ENCODE results near the gene NR5A2.

NR5A2 gene

DNA sequence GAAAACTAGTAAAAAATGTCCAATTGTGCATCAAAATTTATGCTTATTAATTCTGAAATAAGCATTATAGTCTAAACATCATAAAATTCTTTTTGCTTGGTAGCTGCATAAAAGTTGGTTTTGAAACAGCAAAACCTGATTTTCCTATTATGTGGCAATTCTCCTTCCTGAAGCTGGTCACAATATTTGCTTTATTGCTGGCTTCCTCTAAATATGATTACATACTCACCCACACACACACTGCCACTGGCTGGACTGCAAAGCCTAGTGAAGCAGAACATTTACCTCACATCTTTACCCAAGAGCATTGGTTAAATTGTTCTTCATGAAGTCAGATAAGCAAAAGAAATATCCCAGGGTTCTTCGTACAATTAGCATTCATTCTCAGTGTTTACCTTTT is 103.0 kb downstream of the NR5A2 start:
- DNase-seq = no peak

DNA sequence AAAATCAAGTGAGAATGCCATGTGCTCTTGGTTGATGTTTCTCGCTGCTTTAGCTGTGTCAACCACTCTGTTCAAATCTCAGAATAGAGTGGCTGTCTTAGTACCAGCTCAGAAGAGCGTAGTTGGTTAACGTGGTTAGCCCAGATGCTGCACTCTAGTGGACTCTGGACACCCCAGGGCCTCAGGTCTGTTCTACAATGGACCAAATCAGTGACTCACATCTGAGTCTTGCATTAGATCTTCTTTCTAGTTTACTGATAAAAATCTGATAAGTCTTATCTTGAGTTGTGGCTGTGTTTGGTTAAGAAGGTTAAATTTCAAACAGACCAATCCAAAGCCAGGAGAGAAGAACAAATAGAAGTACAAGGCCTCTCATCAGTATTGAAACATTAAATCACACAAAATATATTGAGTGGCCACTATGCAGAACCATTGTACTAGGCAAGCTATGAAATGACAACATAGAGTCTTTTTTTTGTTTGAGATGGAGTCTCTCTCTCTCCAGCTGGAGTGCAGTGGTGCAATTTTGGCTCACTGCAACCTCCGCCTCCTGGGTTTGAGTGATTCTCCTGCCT is 104.1 kb downstream of the NR5A2 start:
- no peak for DNase-seq

DNA sequence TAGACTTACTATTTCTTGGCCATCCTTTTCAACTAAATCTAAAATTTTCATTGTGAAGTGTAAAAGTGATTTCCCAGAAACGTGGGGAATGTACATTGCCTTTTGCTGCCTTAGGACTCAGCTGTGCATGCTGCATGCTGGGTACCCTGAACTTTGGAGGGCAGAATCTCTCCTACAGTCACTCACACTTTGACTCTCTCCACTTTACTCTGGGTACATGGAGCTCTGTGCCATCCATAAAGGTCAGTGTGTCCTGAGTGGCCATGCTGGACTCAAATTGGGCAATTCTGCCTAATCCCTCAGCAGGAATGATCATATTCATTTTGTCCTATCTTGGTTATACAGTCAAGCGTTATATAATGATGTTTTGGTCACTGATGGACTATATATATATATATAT is 105.6 kb downstream of the NR5A2 start:
- no peak for DNase-seq

DNA sequence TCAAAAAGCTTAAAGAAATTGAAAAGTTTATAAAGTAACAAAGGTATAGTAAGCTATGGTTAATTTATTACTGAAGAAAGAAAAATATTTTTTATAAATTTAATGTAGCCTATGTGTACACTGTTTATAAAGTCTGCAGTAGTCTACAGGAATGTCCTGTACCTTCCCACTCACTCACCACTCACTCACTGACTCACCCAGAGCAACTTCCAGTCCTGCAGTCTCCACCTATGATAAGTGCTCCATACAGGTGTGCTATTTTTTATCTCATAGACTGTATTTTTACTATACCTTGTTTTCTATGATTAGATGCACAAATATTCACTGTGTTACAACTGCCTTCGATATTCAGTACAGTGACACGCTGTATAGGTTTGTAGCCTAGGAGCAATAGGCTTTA is 106.6 kb downstream of the NR5A2 start:
- DNase-seq = no peak

GRCh38 chr1:200136384-200136783 is 108.9 kb downstream of the NR5A2 start:
- no peak for DNase-seq

- DNase-seq = no peak
Measured at GRCh38 chr1:200139661-200140250, 112.2 kb downstream of the NR5A2 start.

DNA sequence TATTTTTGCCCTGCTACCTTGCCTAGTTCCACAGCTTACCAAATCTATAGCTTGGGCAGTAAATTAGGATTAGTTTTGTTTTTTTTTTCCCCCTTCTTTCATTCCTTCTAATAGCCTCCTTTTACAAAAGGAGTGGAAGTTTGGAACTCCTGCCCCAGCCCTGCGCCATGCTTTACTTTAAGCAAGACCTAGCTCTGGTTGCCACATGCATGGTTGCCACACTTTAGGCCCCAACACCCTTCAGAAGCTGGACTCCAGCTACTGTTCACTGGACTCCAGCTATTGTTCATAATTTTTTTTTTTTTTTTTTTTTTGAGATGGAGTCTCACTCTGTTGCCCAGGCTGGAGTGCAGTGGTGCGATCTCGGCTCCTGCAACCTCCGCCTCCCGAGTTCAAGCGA is 115.8 kb downstream of the NR5A2 start:
- no peak for DNase-seq

DNA sequence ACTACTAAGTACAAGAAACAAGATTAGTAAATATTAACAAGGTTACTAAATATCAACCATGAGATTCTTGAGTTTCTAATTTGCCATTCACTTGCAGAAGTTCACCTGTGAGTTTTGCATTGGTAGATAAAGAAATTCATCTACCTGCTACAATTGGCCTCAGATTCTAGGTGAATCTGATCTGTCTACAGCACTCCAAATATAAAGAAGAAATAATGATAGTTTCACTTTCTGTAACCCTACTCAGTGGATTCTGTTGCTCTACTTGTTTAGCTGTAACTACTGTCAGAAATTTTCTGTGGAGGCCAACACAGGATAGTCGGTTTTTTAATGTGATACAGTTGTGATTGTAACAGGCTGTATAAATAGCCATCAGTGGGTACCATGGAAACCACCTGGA is 118.6 kb downstream of the NR5A2 start:
- no peak for DNase-seq

- DNase-seq = no peak
Measured at GRCh38 chr1:200147094-200147493, 119.6 kb downstream of the NR5A2 start.

GRCh38 chr1:200147742-200148141 is 120.2 kb downstream of the NR5A2 start:
- DNase-seq = no peak

- DNase-seq = no peak
Measured at GRCh38 chr1:200150006-200150405, 122.5 kb downstream of the NR5A2 start.

DNA sequence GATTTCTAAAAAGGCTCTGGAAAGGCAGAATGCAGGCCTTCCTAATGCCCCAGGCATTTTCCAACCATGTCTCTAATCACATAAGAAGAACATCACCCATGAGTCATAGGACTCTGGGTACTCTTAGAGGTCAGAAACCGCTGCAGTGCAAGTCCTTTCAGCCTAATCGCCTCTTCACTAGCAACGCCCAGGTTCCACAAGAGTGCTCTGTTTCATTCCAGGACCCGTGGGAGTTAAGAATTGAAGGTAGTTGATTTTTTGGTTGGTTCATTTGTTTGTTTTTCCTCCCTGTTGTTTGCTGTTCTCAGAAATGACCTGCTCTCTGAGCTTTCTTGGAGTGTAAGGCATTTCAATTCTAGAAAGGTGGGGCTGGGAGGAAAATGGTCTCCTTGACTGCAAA is 123.2 kb downstream of the NR5A2 start:
- DNase-seq = no peak

- DNase-seq = no peak
Measured at GRCh38 chr1:200152336-200152735, 124.8 kb downstream of the NR5A2 start.

- DNase-seq = peak; percentile 48
Measured at GRCh38 chr1:200153277-200154055, 126.0 kb downstream of the NR5A2 start.

DNA sequence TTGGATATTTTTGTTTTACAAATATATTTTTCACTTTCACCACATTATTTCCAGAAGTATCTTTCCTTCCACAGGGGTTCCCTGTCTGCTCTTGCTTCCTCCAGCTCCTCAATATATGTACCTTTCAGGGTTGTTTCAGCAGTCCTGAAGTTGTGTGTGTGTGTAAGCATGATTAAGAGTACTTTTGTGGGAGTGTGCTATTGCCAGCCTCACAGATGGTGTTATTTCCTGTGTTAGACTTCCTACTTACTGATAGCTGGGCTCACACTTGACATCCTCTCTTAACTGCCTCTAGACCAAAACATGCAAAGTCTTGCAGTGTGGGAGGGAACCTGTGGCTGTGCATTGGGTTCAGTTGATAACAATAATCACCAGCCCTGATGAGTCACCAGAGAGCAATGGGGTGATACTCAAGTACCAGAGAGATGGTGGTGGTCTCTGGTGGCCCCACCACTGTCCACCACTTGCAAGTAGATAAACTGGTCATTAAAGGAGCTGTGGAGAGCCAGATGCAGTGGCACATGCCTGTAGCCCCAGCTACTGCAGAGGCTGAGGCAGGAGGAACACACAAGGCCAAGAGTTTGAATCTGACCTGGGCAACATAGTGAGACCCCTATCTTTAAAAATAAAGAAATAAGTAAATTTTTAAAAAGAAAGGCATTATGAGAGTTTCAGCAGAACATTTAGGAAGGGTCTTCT is 126.7 kb downstream of the NR5A2 start:
- DNase-seq = peak; percentile 28

DNA sequence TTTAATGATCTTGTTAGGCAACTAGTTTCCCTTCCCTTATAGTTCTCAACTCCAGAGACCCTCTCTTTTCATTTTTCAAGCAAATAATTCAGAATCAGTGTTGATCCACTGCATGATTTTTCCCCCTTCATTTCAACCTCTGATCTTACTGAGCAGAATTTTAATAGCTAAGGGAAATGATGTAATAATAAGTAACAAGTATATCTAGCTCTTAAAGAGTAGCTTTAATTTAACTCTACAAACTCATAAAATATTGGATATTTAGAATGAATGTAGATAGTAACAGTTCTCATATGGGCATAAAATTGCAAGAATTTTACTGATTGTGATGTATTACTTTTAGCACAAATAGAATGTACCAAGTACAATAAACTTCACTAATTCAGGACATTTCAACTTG is 130.2 kb downstream of the NR5A2 start:
- no peak for DNase-seq

DNA sequence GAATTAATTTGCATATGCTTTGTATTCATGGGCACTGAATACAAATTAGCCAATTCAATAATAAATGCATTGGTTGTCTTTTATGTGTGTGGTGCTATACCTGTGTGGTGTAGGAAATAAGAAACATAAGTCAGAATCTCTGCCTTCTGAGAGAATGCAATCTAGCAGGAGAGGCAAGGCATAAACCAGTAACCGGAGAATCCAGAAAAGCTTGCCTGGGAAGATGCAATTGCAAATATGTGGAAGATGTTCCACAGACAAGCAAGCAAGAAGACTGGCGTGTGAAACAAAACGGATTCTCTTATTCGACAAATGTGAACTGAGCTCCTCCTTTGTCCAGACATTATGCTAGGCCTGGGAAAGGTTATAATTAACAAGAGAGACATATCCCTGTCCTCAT is 134.3 kb downstream of the NR5A2 start:
- no peak for DNase-seq

- DNase-seq = no peak
Measured at GRCh38 chr1:200162258-200162657, 134.7 kb downstream of the NR5A2 start.

DNA sequence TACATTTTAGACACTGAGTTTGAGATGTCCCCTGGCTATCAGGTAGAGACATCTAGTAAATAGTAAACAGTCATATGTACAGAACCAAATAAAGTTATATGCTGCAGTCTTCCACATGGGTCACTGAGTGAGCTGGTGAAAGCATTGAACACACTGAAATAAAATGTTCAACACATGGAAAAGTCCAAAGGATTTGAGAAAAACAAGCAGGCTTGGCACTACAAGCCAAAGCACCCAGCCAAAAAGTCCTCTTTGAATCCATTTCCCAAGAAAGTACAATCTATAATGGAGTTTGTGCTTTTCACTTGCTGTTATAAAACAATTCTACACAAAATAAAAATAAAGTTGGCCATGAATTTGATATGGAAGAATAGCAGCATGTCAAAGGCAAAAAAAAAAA is 135.4 kb downstream of the NR5A2 start:
- DNase-seq = no peak

DNA sequence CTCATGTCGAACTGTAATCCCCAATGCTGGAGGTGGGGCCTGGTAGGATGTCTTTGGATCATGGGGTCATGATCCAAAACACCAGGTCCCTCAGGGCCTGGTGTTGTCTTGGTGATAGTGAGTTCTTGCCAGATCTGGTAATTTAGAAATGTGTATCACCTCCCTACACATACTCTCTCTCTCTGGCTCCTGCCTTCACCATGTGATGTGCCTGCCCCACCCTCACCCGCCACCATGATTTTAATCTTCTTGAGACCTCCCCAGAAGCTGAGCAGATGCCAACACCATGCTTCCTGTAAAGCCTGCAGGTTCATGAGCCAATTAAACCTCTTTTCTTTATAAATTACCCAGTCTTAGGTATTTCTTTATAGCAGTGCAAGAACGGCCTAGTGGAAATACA is 136.4 kb downstream of the NR5A2 start:
- no peak for DNase-seq

GRCh38 chr1:200165493-200166220 is 138.1 kb downstream of the NR5A2 start:
- no peak for DNase-seq

DNA sequence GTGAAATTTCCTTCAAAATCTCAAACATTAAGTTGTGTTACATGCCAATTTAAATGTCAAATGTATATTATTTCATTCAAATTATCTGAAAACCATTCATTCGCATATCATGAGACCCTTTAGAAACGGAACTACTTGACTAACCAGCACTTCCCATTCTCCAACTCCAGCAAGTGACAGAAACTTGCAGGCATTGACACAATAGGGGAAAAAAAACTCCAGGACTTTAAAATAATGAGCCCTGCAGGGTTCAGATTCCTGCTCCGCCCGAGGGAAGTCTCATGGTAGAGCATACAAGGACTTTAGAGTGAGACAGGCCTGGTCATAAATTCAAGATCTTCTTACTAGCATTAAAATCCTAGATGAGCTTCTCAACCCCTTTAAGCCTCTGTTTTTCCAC is 138.9 kb downstream of the NR5A2 start:
- no peak for DNase-seq

- DNase-seq = no peak
Measured at GRCh38 chr1:200168926-200169325, 141.4 kb downstream of the NR5A2 start.
